ENCODE results near the gene ELMO3.

Gene ELMO3

GRCh38 chr16:67244387-67245185 lies 45.7 kb downstream of the ELMO3 start:
- peak; percentile 98 for DNase-seq

GRCh38 chr16:67245186-67245585 lies 46.3 kb downstream of the ELMO3 start:
- DNase-seq = no peak

- DNase-seq = no peak
Observed at GRCh38 chr16:67245674-67246080, 46.7 kb downstream of the ELMO3 start.

GRCh38 chr16:67246081-67246755 lies 47.3 kb downstream of the ELMO3 start:
- DNase-seq = peak; percentile 91

GRCh38 chr16:67246756-67247191 lies 47.8 kb downstream of the ELMO3 start:
- no peak for DNase-seq

- peak; percentile 97 for DNase-seq
Observed at GRCh38 chr16:67247192-67248072, 48.5 kb downstream of the ELMO3 start, which contains the start of gene FHOD1. FHOD1 (minus strand) TSS chr16:67247481; CDS start chr16:67247410, 71 bp downstream.

- peak; percentile 44 for DNase-seq
Observed at GRCh38 chr16:67248073-67248400, 49.1 kb downstream of the ELMO3 start.

GRCh38 chr16:67248401-67249177 lies 49.7 kb downstream of the ELMO3 start, which contains the start of gene SLC9A5:
SLC9A5 (plus strand) TSS chr16:67248979; CDS start chr16:67249015, 36 bp downstream.
- peak; percentile 39 for DNase-seq

- DNase-seq = peak; percentile 30
Observed at GRCh38 chr16:67249178-67250044, 50.5 kb downstream of the ELMO3 start.

- DNase-seq = no peak
Observed at GRCh38 chr16:67250045-67250327, 51.1 kb downstream of the ELMO3 start.

GRCh38 chr16:67252609-67253497 lies 53.9 kb downstream of the ELMO3 start:
- DNase-seq = no peak

All from EL (cell line).